MCF 10A (cell line): ENCODE results near the gene ARL4D. TPM values are rescaled to one million over a fixed set of nuclear protein-coding genes. Genes with fewer than 3 reads are reported as not detected.

ENCODE experiments used
- BruUV-seq: library from RNA; stranded (reverse); fragments of 400-500 nt; replicated peaks from 2 replicates; lab custom pipeline; 2021; lab: Mats Ljungman, UMichigan
- CTCF ChIA-PET: fragments of 300-600 bp; sonication (Branson Sonifier 250); formaldehyde crosslinking; extraction: SDS; loops from one replicate; lab custom pipeline; 2021; ENCODE audit warnings: antibody characterized with exemption, inconsistent platforms; lab: Yijun Ruan, JAX
- POLR2A ChIA-PET: fragments of 300-600, 350-650 bp; sonication (Branson Sonifier 250); formaldehyde crosslinking; extraction: SDS; loops from one replicate; lab custom pipeline; 2020; ENCODE audit warnings: antibody characterized with exemption, inconsistent platforms; lab: Yijun Ruan, JAX
- DNase-seq: peaks from one replicate; pipeline ENCODE4 v3.0.0-alpha.2; 2018; ENCODE audit not compliant: unreplicated experiment
- H3K27ac Mint-ChIP-seq: one replicate; pipeline ENCODE4 v1.8.0; 2022; ENCODE audit warnings: mild to moderate bottlenecking, low read depth, mixed read lengths; ENCODE audit not compliant: unreplicated experiment
- H3K27me3 Mint-ChIP-seq: one replicate; pipeline ENCODE4 v1.8.0; 2022; ENCODE audit warnings: mixed read lengths; ENCODE audit not compliant: insufficient read depth, unreplicated experiment
- H3K36me3 Mint-ChIP-seq: one replicate; pipeline ENCODE4 v1.8.0; 2022; ENCODE audit warnings: mild to moderate bottlenecking, moderate library complexity, mixed read lengths; ENCODE audit not compliant: insufficient read depth, unreplicated experiment
- H3K4me1 Mint-ChIP-seq: one replicate; pipeline ENCODE4 v1.8.0; 2022; ENCODE audit warnings: mixed read lengths; ENCODE audit not compliant: insufficient read depth, unreplicated experiment
- H3K4me3 Mint-ChIP-seq: one replicate; pipeline ENCODE4 v1.8.0; 2022; ENCODE audit warnings: mild to moderate bottlenecking, moderate library complexity, mixed read lengths; ENCODE audit not compliant: unreplicated experiment
- H3K9me3 Mint-ChIP-seq: one replicate; pipeline ENCODE4 v1.8.0; 2022; ENCODE audit warnings: mixed read lengths; ENCODE audit not compliant: unreplicated experiment
- CTCF ChIP-seq: fragments of 200-600 bp; IDR thresholded peaks from one replicate; pipeline ENCODE4 v1.8.0; 2022; ENCODE audit warnings: antibody characterized with exemption, mild to moderate bottlenecking; ENCODE audit not compliant: unreplicated experiment
- intact Hi-C: fragments of 100-400 bp; cut with micrococcal nuclease; formaldehyde crosslinking; loops from 2 replicates; pipeline ENCODE4 v1.14.1; 2022
- total RNA-seq: library from RNA; stranded (reverse); gene quantifications from 2 replicates; pipeline ENCODE4 v1.2.3, GENCODE V29; 2022

The ARL4D gene
- total RNA-seq, 1 experiment from 2014 or later: 33.5 TPM

DNA sequence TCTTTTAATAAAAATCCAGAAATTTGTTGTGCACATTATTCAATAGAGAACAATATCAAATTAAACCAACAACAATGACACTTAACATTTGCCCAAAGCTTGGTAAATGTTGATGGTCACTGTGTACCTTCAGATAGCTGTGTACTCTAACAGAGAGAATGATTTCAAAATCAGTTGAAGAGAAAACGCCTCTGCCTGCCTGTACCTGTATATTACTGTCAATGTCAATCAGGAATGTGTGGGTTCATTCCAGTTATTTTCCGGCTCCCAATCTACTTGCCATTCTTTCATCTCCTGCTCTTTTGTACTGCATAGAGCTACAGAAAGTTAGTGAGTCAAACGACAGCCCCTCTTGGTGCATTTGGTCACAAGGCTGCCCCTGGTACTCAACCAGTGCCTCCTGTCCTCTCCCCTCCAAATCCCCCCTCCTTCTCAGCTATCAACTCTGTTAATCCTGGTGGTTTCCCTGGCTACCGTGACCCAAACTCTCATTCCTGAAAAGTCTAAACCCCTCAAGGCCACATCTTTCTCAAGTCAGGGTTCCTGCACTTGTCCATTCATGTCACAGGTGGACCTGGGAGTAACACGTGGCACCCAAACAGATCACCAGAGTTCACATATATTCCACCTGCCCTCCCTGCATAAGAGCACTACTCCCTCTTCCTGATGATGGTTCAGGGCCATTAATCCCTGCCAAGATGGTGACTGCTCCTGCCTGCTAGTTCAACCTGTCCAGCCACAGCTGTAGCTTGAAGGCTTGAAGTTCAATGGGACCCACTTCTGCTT, 13.6 kb upstream of the ARL4D start:
- TF ChIP-seq CTCF: no peak
- Mint-ChIP-seq H3K36me3 (no peaks in the 10 kb centered on the region), H3K27me3 (no peaks in the 10 kb centered on the region), H3K4me1 (peaks cover 18% of the 10 kb centered on the region), H3K4me3 (no peak overlapping the region), H3K27ac (no peak overlapping the region), H3K9me3 (no peaks in the 10 kb centered on the region)
- ChIA-PET CTCF (interaction anchor here (0.8 kb wide), 1 partner anchor 76 kb away, joined by 3 read pairs; no protein-coding TSS in a partner anchor), POLR2A (interaction anchor here (0.7 to 6.5 kb wide), 8 partner anchors 15 to 99 kb away, joined by 3 to 350 read pairs (median 8); partner anchors contain the start of genes ARL4D and DHX8)
- no TSS peak for BruUV-seq
- intact Hi-C loops: no loop called here
- no peak for DNase-seq

DNA sequence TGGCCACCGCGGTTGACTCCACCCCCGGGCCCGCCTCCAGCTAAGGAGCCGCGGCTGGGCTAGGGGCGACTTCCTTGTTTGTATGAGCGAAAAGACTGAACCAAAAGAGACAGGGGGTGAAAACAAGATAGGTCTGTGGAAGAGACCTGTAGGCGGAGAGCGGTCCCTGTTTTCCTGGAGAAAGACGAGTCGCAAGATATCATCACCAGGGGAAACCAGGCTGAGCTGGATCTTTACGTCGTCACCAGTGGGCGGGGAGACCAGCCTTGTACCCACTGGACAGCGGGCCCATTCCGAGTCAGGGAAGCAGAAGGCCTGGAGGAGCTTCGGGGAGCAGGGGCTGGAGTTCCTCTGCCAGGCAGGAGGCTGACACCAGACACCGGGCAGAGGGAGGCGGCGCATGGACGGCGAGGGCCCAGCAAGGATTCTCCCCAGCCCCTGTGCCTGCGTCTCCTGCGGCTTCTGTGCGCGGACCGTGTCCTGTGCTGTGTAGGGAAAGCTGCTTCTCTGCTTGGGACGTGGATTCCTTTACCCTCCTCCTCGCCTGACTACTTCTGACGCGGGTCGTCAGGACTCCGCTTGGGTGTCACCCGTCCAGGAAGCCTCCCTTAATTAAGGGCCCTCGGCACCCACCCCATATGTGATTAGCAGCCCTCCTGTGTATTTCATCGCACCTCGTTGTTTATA, 10.3 kb upstream of the ARL4D start:
- no peak for TF ChIP-seq CTCF
- intact Hi-C loops: loop anchor here (1.0 kb wide), 2 partner anchors 20 to 27 kb away; no protein-coding TSS in a partner anchor
- TSS peak; percentile 92 for BruUV-seq
- Mint-ChIP-seq H3K9me3 (no peaks in the 10 kb centered on the region), H3K4me3 (peak overlapping the region; percentile 83), H3K27me3 (no peaks in the 10 kb centered on the region), H3K4me1 (peaks cover 18% of the 10 kb centered on the region), H3K27ac (peak overlapping the region; percentile 97), H3K36me3 (peaks cover 7% of the 10 kb centered on the region)
- POLR2A ChIA-PET: interaction anchor here (0.6 to 6.5 kb wide), 34 partner anchors 9 to 1234 kb away, joined by 3 to 350 read pairs (median 4); partner anchors contain the start of genes ARL4D, BRCA1, DHX8 and RAB5C
- CTCF ChIA-PET: interaction anchor here (0.6 to 2.8 kb wide), 6 partner anchors 9 to 1317 kb away, joined by 3 to 40 read pairs (median 4); partner anchors contain the start of genes DHX8 and TMEM106A
- peak; percentile 94 for DNase-seq

DNA sequence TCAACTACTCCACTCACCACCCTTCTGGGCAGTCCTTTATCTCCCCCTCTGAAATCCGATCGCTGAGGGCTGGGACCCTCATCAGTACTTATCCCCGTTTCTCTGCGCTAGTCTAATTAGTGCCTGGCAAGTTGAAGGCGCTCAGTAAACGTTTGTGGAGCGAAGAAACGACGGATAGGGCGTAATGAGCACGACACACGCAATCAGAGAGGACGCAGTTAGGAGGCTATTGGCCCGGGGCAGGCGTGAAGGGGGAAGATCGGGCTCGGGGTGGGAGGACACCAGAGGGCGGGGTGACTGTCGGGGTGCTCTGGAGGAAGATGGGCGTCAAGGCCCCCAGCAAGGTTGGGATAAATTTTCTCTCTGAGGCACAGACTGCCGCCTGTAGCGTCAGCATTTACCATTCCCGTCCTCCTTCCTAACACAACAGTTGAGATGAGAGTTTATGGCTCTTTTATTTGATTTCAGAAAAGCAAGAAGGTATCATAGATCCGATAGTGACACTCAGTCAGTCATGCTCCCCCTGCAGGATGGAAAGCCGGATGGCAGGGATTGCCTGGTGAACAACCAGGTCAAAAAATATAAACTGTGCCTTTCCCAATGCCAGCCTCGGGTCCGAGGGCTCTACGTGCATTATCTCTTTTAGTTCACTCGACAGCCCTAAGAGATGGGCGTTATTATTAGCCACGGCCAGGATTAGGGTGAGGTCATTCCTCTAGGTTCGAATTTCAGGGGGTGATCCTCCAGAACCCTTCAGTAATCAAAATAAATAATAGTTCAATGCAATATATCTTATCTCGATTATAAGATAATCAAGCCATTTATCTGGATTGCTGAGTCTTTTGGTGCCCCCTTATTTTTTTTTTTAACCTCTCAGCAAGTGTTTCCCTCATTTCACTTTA, 9.5 kb upstream of the ARL4D start:
- peak; percentile 65 for TF ChIP-seq CTCF
- H3K4me3 Mint-ChIP-seq: peak overlapping the region; percentile 83
- BruUV-seq: TSS peak; percentile 26
- H3K9me3 Mint-ChIP-seq: no peaks in the 10 kb centered on the region
- CTCF ChIA-PET: interaction anchor here (0.6 to 15.1 kb wide), 5 partner anchors 21 to 1316 kb away, joined by 4 to 374 read pairs (median 30); partner anchors contain the start of gene DHX8
- POLR2A ChIA-PET: interaction anchor here (0.6 to 6.5 kb wide), 23 partner anchors 11 to 730 kb away, joined by 3 to 350 read pairs (median 7); partner anchors contain the start of genes ARL4D, BRCA1, DHX8 and TUBG2
- intact Hi-C loops: no loop called here
- peak; percentile 85 for DNase-seq
- peaks cover 22% of the 10 kb centered on the region for H3K4me1 Mint-ChIP-seq
- peak overlapping the region; percentile 97 for H3K27ac Mint-ChIP-seq
- peaks cover 7% of the 10 kb centered on the region for H3K36me3 Mint-ChIP-seq
- no peaks in the 10 kb centered on the region for H3K27me3 Mint-ChIP-seq
